ENCODE data around the gene GOLGA6C.
"Not testable (repeated sequence)": the region's sequence is repeated elsewhere in the genome, so short reads cannot be mapped to it uniquely, and the experiment has no call there.

The GOLGA6C gene

GRCh38 chr15:75258034-75258433 is at the start of gene GOLGA6C:
Gene GOLGA6C, plus strand, starts transcription at chr15:75258334. Its CDS starts 265 bp downstream, at chr15:75258599.
- DNase-seq (ENCODE audit: low read depth in 2 of 2): not testable (repeated sequence)

GRCh38 chr15:75208501-75209288 is 49.4 kb upstream of the GOLGA6C start:
- DNase-seq (ENCODE audit: low read depth in 2 of 2): no peak

GRCh38 chr15:75209289-75209676 is 48.9 kb upstream of the GOLGA6C start:
- no peak for DNase-seq (ENCODE audit: low read depth in 2 of 2)

- no peak for DNase-seq (ENCODE audit: low read depth in 2 of 2)
These were observed 47.3 kb upstream of the GOLGA6C start for GRCh38 chr15:75210811-75211230.

- no peak for DNase-seq (ENCODE audit: low read depth in 2 of 2)
These were observed 46.5 kb upstream of the GOLGA6C start for GRCh38 chr15:75211436-75212199.

GRCh38 chr15:75212200-75212858 is 45.8 kb upstream of the GOLGA6C start:
- no peak for DNase-seq (ENCODE audit: low read depth in 2 of 2)

GRCh38 chr15:75213212-75213767 is 44.8 kb upstream of the GOLGA6C start:
- no peak for DNase-seq (ENCODE audit: low read depth in 2 of 2)

GRCh38 chr15:75213768-75214221 is 44.3 kb upstream of the GOLGA6C start:
- no peak for DNase-seq (ENCODE audit: low read depth in 2 of 2)

GRCh38 chr15:75214293-75215096 is 43.6 kb upstream of the GOLGA6C start:
- no peak for DNase-seq (ENCODE audit: low read depth in 2 of 2)

- no peak for DNase-seq (ENCODE audit: low read depth in 2 of 2)
These were observed 42.8 kb upstream of the GOLGA6C start for GRCh38 chr15:75215107-75216004.

- no peak for DNase-seq (ENCODE audit: low read depth in 2 of 2)
These were observed 41.1 kb upstream of the GOLGA6C start for GRCh38 chr15:75217012-75217411.

GRCh38 chr15:75217574-75217973 is 40.6 kb upstream of the GOLGA6C start:
- not testable (repeated sequence) for DNase-seq (ENCODE audit: low read depth in 2 of 2)

GRCh38 chr15:75219507-75219929 is 38.6 kb upstream of the GOLGA6C start:
- DNase-seq (ENCODE audit: low read depth in 2 of 2): not testable (repeated sequence)

- no peak for DNase-seq (ENCODE audit: low read depth in 2 of 2)
These were observed 34.4 kb upstream of the GOLGA6C start for GRCh38 chr15:75223688-75224087.

- no peak for DNase-seq (ENCODE audit: low read depth in 2 of 2)
These were observed 33.9 kb upstream of the GOLGA6C start for GRCh38 chr15:75224281-75224680.

GRCh38 chr15:75225102-75225836 is 32.9 kb upstream of the GOLGA6C start:
- not testable (repeated sequence) for DNase-seq (ENCODE audit: low read depth in 2 of 2)

- no peak for DNase-seq (ENCODE audit: low read depth in 2 of 2)
These were observed 32.0 kb upstream of the GOLGA6C start for GRCh38 chr15:75225951-75226732.

GRCh38 chr15:75227112-75227511 is 31.0 kb upstream of the GOLGA6C start:
- not testable (repeated sequence) for DNase-seq (ENCODE audit: low read depth in 2 of 2)
